ENCODE measurements around the gene OR2B6. TPM values are rescaled to one million over a fixed set of nuclear protein-coding genes. Genes with fewer than 3 reads are reported as not detected.

OR2B6 gene
- total RNA-seq, 1 experiment from 2014 or later: 0.26 TPM

DNA sequence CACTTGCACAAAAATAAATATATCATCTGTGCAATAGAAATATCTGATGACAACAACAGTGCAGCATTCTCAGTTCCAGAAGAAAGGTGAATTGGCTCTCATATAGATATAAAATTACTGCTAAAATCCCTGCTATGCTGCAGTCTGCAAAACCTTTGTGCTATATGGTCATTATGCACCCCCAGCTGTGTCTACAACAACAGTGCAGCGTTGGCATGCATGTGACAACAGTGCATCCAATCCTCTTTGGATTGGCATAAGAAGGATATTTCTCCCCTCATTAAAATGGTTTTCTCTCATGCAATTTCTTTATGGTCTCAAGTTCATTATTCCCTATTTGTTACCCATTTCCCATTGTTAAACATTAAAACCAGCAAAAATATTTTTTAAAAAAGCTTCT lies 23.1 kb downstream of the OR2B6 start:
- CTCF ChIA-PET: no interaction called here
- DNase-seq (ENCODE audit: low read depth, low spot score) (no peak), ATAC-seq (no peak)
- POLR2A ChIA-PET: no interaction called here
- Histone ChIP-seq H3K27ac (ENCODE audit: low read length) (no peak overlapping the region), H3K36me3 (ENCODE audit: control insufficient read depth, insufficient read depth, low read length) (no peaks in the 10 kb centered on the region), H3K4me3 (ENCODE audit: low read depth in 2 of 2, low read length in 2 of 2) (no peak overlapping the region), H3K27me3 (ENCODE audit: control insufficient read depth, insufficient read depth, low read length) (0 out of 2 replicates have a peak, but pooled peaks cover 6% of the 10 kb centered on the region), H3K4me1 (ENCODE audit: control insufficient read depth, insufficient read depth, low read length) (no peaks in the 10 kb centered on the region), H3K9me3 (ENCODE audit: control insufficient read depth, insufficient read depth, low read depth, low read length) (no peaks in the 10 kb centered on the region)
- no TSS peak for BruUV-seq (replicated peaks)
- TF ChIP-seq TCF7L2 (IDR thresholded peaks at IDR 0.05; ENCODE audit: low read depth, low read length) (no peak), POLR2AphosphoS5 (IDR thresholded peaks at IDR 0.05; ENCODE audit: low read depth, low read length) (no peak), SIN3A (IDR thresholded peaks at IDR 0.05; ENCODE audit: borderline replicate concordance, insufficient read depth, low read depth, low read length) (no peak)
- TF ChIP-seq, protein P1, sequence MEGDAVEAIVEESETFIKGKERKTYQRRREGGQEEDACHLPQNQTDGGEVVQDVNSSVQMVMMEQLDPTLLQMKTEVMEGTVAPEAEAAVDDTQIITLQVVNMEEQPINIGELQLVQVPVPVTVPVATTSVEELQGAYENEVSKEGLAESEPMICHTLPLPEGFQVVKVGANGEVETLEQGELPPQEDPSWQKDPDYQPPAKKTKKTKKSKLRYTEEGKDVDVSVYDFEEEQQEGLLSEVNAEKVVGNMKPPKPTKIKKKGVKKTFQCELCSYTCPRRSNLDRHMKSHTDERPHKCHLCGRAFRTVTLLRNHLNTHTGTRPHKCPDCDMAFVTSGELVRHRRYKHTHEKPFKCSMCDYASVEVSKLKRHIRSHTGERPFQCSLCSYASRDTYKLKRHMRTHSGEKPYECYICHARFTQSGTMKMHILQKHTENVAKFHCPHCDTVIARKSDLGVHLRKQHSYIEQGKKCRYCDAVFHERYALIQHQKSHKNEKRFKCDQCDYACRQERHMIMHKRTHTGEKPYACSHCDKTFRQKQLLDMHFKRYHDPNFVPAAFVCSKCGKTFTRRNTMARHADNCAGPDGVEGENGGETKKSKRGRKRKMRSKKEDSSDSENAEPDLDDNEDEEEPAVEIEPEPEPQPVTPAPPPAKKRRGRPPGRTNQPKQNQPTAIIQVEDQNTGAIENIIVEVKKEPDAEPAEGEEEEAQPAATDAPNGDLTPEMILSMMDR (IDR thresholded peaks at IDR 0.05): no peak
- TF ChIP-seq, protein P2, sequence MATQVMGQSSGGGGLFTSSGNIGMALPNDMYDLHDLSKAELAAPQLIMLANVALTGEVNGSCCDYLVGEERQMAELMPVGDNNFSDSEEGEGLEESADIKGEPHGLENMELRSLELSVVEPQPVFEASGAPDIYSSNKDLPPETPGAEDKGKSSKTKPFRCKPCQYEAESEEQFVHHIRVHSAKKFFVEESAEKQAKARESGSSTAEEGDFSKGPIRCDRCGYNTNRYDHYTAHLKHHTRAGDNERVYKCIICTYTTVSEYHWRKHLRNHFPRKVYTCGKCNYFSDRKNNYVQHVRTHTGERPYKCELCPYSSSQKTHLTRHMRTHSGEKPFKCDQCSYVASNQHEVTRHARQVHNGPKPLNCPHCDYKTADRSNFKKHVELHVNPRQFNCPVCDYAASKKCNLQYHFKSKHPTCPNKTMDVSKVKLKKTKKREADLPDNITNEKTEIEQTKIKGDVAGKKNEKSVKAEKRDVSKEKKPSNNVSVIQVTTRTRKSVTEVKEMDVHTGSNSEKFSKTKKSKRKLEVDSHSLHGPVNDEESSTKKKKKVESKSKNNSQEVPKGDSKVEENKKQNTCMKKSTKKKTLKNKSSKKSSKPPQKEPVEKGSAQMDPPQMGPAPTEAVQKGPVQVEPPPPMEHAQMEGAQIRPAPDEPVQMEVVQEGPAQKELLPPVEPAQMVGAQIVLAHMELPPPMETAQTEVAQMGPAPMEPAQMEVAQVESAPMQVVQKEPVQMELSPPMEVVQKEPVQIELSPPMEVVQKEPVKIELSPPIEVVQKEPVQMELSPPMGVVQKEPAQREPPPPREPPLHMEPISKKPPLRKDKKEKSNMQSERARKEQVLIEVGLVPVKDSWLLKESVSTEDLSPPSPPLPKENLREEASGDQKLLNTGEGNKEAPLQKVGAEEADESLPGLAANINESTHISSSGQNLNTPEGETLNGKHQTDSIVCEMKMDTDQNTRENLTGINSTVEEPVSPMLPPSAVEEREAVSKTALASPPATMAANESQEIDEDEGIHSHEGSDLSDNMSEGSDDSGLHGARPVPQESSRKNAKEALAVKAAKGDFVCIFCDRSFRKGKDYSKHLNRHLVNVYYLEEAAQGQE (IDR thresholded peaks at IDR 0.05; ENCODE audit: insufficient read depth in 1 of 2, low read depth in 2 of 2, low read length in 1 of 2): no peak
- in situ Hi-C loops (cut with HindIII; ENCODE audit: low pct_unique_long_range_greater_than_20kb, low sequenced_read_pairs): no loop called here
- intact Hi-C loops (cut with micrococcal nuclease; ENCODE audit: unreplicated experiment): loop anchor here (5.0 kb wide), 1 partner anchor 48 kb away; no protein-coding TSS in a partner anchor

DNA sequence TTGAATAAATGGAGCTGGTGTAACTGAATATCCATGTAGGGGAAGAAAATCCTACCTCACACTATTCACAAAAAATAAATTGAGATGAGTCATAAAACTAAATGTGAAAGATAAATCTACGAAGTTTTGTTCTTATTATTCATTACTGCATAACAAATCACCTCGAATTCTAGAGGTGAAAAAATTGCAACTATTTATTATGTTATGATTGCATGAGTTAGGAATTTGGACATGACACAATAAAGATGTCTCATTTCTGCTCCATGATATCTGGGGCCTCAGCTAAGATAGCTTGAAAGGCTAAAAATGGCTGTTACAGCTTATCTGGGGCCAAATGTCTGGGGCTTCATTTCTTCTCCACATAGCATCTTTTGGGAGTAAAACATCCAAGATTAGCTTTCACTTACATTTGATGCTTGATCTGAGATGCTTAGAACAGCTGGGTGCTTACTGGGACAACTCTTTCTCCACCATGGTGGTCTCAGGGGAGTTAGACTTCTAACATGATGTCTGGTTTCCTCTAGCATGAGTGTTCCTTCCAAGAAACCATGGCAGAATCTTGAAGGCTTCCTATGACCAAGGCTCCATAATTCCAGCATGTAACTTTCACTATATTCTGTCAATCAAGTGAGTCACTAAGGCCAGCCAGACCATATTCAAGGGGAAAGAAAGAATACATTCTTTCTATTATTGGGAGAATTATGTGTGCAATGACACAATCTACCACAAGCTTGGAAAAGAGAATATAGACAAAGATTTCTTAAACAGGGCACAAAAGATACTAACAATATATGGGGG lies 30.1 kb downstream of the OR2B6 start:
- no peaks in the 10 kb centered on the region for H3K9me3 ChIP-seq (ENCODE audit: control insufficient read depth, insufficient read depth, low read depth, low read length)
- BruUV-seq (replicated peaks): no TSS peak
- intact Hi-C loops (cut with micrococcal nuclease; ENCODE audit: unreplicated experiment): no loop called here
- H3K4me3 ChIP-seq (ENCODE audit: low read depth in 2 of 2, low read length in 2 of 2): no peak overlapping the region
- POLR2A ChIA-PET: no interaction called here
- no peaks in the 10 kb centered on the region; the same call in 1 of the 2 replicates for H3K36me3 ChIP-seq (ENCODE audit: control insufficient read depth, insufficient read depth, low read length)
- ATAC-seq: no peak
- CTCF ChIA-PET: no interaction called here
- H3K27ac ChIP-seq (ENCODE audit: low read length): no peak overlapping the region
- H3K4me1 ChIP-seq (ENCODE audit: control insufficient read depth, insufficient read depth, low read length): no peaks in the 10 kb centered on the region
- peaks cover 7% of the 10 kb centered on the region for H3K27me3 ChIP-seq (ENCODE audit: control insufficient read depth, insufficient read depth, low read length)
- no peak for DNase-seq (ENCODE audit: low read depth, low spot score)
- TF ChIP-seq, protein P2 (IDR thresholded peaks at IDR 0.05; ENCODE audit: insufficient read depth in 1 of 2, low read depth in 2 of 2, low read length in 1 of 2): no peak
- TF ChIP-seq POLR2AphosphoS5 (IDR thresholded peaks at IDR 0.05; ENCODE audit: low read depth, low read length) (no peak), TCF7L2 (IDR thresholded peaks at IDR 0.05; ENCODE audit: low read depth, low read length) (no peak), SIN3A (IDR thresholded peaks at IDR 0.05; ENCODE audit: borderline replicate concordance, insufficient read depth, low read depth, low read length) (no peak)
- TF ChIP-seq, protein P1 (IDR thresholded peaks at IDR 0.05): no peak
- in situ Hi-C loops (cut with HindIII; ENCODE audit: low pct_unique_long_range_greater_than_20kb, low sequenced_read_pairs): no loop called here

All from Panc1 (cell line).